ENCODE data around the gene LHX2. TPM values are rescaled to one million over a fixed set of nuclear protein-coding genes. Genes with fewer than 3 reads are reported as not detected.

LHX2 gene
- total and polyA plus RNA-seq, 9 of the 15 experiments (the other 6 are each of a cell fraction or from before 2014, with no cell fraction given), result 0.07 TPM; not detected in 8

- TF ChIP-seq, protein P1, sequence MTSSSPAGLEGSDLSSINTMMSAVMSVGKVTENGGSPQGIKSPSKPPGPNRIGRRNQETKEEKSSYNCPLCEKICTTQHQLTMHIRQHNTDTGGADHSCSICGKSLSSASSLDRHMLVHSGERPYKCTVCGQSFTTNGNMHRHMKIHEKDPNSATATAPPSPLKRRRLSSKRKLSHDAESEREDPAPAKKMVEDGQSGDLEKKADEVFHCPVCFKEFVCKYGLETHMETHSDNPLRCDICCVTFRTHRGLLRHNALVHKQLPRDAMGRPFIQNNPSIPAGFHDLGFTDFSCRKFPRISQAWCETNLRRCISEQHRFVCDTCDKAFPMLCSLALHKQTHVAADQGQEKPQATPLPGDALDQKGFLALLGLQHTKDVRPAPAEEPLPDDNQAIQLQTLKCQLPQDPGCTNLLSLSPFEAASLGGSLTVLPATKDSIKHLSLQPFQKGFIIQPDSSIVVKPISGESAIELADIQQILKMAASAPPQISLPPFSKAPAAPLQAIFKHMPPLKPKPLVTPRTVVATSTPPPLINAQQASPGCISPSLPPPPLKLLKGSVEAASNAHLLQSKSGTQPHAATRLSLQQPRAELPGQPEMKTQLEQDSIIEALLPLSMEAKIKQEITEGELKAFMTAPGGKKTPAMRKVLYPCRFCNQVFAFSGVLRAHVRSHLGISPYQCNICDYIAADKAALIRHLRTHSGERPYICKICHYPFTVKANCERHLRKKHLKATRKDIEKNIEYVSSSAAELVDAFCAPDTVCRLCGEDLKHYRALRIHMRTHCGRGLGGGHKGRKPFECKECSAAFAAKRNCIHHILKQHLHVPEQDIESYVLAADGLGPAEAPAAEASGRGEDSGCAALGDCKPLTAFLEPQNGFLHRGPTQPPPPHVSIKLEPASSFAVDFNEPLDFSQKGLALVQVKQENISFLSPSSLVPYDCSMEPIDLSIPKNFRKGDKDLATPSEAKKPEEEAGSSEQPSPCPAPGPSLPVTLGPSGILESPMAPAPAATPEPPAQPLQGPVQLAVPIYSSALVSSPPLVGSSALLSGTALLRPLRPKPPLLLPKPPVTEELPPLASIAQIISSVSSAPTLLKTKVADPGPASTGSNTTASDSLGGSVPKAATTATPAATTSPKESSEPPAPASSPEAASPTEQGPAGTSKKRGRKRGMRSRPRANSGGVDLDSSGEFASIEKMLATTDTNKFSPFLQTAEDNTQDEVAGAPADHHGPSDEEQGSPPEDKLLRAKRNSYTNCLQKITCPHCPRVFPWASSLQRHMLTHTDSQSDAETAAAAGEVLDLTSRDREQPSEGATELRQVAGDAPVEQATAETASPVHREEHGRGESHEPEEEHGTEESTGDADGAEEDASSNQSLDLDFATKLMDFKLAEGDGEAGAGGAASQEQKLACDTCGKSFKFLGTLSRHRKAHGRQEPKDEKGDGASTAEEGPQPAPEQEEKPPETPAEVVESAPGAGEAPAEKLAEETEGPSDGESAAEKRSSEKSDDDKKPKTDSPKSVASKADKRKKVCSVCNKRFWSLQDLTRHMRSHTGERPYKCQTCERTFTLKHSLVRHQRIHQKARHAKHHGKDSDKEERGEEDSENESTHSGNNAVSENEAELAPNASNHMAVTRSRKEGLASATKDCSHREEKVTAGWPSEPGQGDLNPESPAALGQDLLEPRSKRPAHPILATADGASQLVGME (CRISPR knock-in tag; IDR thresholded peaks at IDR 0.05), result no peak
- TF ChIP-seq, protein P2, sequence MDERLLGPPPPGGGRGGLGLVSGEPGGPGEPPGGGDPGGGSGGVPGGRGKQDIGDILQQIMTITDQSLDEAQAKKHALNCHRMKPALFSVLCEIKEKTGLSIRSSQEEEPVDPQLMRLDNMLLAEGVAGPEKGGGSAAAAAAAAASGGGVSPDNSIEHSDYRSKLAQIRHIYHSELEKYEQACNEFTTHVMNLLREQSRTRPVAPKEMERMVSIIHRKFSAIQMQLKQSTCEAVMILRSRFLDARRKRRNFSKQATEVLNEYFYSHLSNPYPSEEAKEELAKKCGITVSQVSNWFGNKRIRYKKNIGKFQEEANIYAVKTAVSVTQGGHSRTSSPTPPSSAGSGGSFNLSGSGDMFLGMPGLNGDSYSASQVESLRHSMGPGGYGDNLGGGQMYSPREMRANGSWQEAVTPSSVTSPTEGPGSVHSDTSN (CRISPR knock-in tag; IDR thresholded peaks at IDR 0.05; ENCODE audit: low read depth), result no peak
- TF ChIP-seq, protein P2 (tag; conservative IDR thresholded peaks at IDR 0.05; ENCODE audit: low read depth), result no peak
- TF ChIP-seq ZFP30 (CRISPR knock-in tag; IDR thresholded peaks at IDR 0.05; ENCODE audit: borderline replicate concordance), result no peak
- no peak for TF ChIP-seq RFX1 (IDR thresholded peaks at IDR 0.05)
- TF ChIP-seq, protein P3, sequence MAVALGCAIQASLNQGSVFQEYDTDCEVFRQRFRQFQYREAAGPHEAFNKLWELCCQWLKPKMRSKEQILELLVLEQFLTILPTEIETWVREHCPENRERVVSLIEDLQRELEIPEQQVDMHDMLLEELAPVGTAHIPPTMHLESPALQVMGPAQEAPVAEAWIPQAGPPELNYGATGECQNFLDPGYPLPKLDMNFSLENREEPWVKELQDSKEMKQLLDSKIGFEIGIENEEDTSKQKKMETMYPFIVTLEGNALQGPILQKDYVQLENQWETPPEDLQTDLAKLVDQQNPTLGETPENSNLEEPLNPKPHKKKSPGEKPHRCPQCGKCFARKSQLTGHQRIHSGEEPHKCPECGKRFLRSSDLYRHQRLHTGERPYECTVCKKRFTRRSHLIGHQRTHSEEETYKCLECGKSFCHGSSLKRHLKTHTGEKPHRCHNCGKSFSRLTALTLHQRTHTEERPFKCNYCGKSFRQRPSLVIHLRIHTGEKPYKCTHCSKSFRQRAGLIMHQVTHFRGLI (CRISPR knock-in tag; IDR thresholded peaks at IDR 0.05), result no peak
- TF ChIP-seq TAF7 (tag; IDR thresholded peaks at IDR 0.05), result no peak
- TF ChIP-seq ZNF217 (CRISPR knock-in tag; IDR thresholded peaks at IDR 0.05), result no peak
- TF ChIP-seq SRF (CRISPR knock-in tag; IDR thresholded peaks at IDR 0.05), result no peak
These were observed 11.9 kb upstream of the LHX2 start (continued) for GRCh38 chr9:123999661-124000060.
